Fibroblast of skin of left biceps (primary cell): ENCODE results near the gene PCBP3.

Experiments
- DNase-seq, 2 experiments: peaks; one replicate each; pipeline ENCODE4 v3.0.0-alpha.2; 2013; ENCODE audit warnings: low read depth in 2 of 2

Gene PCBP3

DNA sequence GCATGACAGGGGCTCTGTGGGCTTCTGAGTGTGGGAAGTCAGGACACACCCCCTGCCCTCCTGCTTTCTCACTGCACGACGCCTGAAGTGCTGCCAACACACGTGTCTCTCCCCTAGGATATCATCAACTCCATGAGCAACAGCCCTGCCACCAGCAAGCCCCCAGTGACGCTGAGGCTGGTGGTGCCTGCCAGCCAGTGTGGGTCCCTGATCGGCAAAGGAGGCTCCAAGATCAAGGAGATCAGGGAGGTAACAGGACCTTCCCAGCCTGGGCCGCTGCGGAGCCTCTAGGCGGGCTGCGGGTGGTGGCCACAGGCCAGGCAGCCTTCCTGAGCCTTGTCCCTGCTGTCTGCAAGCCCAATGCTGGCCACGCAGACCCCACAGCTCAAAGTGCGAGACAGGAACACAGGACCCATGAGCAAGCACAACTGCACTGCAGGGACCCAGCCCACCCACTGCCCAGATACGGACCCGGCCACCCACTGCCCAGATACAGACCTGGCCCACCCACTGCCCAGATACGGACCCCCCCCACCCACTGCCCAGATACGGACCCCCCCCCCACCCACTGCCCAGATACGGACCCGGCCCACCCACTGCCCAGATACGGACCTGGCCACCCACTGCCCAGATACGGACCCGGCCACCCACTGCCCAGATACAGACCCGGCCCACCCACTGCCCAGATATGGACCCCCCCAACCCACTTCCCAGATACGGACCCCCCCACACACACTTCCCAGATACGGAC, 265.9 kb downstream of the PCBP3 start:
- no peak for DNase-seq

DNA sequence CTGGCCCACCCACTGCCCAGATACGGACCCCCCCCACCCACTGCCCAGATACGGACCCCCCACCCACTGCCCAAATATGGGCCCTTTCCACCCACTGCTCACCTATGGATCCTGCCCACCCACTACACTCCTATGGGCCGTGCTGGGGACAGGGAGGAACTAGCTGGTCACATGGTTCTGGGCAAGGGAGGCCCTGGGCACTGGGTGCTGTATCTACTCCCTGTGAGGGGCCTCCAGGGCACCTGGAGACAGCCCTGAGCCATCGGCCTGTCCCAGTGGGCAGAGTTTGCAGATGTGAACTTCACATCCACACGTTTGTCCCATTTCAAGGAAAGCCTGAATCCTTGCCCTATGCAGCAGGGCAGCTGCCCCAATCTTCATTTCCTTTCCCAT, 266.6 kb downstream of the PCBP3 start:
- no peak for DNase-seq

DNA sequence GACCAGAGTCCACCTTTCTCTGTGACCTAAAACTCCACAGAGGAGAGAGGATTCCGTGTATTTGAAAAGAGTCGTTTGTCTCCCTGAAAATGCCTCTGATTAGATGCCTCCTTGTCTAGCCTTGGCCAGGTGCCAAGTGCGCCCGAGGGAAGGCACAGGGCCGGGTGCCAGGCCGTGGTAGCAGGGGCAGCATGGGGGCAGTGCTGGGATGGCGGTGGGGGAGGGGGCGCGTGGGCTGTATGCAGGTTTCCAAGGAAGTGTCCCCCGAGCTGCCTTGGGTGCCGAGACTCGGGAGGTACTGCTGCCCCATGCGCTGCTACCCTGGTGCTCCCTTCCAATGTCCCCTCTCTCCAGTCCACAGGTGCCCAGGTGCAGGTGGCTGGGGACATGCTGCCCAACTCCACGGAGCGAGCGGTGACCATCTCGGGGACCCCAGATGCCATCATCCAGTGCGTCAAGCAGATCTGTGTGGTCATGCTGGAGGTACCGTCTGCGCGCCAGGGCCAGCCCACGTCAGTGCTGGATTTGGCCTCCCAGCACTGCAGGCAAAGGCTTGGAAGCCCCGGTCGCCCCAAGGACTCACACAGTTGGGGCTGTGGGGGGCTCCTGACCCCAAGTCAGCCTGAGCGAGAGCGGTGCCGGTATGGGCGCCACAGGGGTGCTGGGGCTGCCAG, 267.2 kb downstream of the PCBP3 start:
- no peak for DNase-seq

DNA sequence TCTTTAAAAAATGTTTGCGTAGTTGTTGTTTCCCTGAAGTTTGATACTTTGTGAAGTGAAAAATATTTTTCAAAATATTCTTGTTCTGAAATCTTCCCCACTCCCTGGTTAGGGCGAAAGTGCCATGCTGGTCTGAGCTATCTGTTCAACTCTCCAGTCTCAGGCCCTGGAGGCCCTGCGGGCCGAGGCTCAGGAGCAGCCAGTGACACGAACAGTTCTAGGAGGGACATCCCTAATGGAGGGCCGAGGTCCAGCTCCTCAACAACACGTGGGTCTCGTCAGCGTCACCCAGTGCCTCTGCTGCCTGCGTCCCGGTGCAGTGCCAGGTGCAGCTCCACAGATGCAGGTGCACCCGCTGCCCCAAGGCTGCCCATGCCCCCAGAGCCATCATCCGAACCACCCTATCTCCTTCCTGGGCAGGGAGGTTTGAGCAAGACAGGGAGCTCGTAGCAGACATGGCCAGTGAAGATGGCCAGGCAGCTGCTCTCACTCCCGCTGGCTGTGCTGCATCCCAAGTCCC, 268.3 kb downstream of the PCBP3 start:
- no peak for DNase-seq

DNA sequence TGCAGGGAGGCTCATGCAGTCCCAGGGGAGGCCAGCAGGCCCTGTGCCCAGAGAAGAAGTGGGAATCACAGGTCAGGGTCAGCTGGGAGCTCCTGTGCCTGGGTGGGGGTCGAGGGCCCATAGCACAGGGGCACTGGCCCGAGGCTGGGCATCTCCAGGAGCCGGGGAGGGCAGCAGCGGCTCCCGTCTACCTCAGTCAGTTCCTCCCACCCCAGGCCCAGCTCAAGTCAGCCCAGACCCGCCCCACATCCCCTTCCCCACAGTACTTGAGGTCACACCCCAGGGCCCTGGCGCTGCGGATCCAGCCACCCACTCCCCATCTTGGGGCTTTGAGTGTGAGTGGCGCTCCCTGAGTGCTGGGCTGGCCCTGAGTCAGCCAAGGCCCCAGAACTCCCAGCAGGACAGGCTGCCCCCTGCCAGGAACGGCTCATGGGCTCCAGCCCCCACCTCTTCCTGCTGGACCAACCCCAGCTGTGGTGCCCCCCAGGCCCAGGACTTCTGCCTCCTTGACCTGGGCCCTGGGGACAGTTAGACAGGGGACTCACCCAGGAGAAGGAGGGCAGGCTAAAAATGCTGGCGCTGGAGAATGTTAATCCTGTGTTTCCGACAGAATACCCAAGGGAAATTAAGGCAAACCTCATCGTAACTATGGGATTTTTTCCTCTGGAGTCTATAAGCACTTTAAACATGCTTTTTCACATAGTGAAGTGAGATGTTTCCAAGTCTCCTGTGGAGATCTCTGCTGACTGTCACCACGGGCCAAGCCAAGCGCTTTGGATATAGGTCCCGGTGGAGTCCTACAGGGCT, 269.3 kb downstream of the PCBP3 start:
- no peak for DNase-seq

DNA sequence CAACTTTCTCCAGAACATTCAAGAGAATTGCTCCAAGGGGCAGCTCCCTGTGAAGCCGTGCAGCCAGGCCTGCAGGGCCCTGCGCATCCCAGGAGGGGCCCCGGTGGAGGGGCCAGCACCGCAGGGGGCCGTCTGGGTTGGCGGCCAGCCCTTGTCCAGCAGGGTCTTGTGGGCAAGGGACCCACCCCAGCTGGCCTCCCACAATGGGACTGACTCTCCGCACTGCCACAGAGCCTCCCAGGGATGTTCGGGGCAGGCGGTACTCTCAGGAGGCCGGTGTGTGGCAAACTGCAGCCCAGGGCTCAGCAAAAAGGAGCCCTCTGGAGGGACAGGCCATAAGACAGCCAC, 269.9 kb downstream of the PCBP3 start:
- no peak for DNase-seq

DNA sequence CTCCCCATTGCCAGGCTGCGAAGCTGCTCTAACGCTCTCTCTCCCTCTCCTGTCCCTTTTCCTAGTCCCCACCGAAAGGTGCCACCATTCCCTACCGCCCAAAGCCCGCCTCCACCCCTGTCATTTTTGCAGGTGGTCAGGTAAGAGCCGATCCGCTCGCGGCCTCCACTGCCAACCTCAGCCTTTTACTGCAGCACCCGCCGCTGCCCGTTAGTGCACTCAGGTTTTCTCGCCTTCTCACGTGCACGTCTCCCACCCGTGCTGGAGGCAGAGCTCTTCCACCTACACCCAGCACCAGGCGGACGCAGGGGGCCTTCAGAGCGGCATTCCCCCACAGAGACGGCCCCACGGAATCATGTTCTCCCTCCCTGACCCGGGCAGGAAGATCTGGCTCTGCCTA, 270.4 kb downstream of the PCBP3 start:
- DNase-seq: no peak

DNA sequence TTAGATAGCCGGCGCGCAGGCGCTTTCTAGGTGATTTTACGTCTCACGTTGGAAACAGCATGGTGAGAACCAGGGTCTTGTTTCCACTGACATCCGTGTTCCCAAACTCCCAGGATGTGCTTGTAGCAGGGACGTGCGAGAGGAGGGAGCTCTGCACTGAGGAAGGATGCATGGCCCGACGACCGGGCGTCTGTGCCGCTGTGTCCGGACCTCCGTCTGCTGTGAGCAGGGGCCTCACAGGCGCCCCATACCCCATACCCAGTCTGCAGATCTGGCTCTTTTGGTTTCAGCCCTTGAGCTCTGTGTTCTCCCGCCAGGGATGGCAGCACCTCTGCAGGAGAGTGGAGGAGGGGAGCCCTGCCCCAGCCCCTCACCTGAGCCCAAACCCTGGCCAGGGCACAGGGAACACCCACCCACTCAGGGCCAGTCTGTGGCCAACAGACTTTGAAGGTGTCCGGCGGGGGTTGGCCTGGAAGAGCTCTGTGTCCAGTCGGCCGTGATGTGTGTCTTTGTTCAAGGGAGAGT, 270.9 kb downstream of the PCBP3 start:
- DNase-seq: no peak

DNA sequence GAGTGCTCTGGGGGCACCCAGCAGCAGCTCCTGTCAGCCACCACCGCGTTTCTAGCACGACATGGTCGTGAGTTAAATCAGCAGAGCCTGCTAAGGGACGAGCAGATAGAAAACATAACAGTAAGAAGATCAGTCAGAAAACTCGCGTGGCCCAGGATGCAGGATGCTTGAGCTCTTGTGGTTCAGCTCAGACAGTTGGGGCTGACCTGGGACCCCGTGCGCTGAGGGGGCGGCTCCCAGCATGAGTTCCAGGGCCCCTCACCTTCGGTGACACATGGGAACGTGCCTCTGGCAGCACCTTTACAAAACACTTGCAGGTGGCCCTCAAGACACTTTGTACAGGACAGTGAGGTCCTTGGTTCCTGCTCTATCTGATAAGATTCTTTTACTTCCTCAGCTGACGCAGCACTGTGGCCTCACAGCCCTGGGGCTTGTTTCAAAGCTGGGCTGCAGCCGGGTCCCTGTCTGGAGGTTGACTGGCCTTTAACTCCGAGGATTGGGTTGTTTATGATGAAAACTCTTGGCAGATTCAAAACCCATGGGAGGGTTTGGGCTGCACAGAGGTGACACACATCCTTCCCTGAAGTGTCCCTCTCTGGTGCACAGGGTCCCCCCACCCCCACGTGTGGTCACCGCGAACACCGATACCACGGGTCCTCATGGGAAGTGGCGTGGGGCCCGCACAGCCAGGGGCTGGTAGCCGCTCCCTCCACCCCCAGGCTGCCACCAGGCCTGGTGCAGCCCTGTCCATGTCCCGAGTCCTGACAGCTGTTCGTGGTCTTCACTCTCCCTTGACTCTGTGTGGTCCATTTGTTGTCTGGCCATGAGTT, 272.7 kb downstream of the PCBP3 start:
- no peak for DNase-seq

DNA sequence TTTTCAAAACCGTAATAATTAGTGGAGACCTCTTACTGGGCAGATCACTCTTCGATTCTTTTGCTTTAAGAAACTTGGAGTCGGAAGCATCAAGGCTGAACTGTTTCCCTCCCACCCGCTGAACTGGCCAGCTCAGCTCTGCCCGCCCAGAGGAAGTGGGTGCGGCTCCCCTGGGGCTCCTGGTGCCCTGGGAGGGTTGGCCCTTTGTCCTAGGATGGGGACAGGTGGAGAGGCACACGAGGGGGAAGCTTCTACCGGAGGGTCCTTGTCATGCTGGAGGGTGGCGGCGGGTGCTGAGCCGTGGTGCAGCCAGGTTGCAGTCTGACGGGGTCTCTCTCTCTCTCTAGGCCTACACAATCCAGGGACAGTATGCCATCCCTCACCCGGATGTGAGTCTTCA, 273.7 kb downstream of the PCBP3 start:
- DNase-seq: no peak

DNA sequence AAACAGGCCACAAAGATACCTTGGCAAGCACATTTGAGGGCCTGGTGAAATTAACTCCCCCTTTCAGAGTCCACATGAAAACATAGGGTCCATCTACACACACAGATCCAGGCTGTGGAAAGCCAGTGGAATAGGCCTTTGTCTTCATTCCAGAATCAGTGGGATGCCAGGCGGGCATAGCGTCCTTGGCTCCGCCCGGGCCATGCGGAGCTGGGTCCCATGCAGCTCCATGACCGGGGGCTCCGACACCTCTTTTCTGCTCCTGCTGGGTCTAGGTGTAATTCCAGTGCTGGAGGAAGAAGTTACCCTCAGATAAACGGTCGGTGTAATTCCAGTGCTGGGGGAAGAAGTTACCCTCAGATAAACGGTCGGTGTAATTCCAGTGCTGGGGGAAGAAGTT, 274.5 kb downstream of the PCBP3 start:
- no peak for DNase-seq

DNA sequence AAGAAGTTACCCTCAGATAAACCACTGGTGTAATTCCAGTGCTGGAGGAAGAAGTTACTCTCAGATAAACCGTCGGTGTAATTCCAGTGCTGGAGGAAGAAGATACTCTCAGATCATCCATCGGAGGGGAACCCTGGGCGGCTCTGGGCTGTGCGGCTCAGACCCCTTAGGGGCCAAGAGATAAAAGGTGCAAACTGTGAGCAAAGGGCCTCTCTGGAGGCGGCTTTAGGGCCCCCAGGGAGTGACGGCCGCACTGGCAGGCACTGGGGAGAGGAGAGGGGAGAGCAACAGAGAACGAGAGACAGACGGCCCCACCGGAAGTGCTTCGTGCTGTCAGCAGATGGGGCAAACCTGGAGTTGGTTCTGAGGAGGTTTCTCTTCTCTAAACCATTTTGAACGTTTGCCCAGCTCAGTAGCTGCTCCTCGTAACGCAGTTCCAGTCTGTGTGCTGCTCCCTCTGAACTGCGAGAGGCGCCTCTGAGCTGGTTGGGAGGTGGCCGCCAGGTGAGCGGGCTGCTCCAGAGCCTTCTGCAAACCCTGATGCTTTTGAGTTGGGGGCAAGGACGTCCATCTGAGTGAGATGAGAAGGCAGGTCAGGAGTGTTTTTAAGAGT, 275.4 kb downstream of the PCBP3 start:
- DNase-seq: no peak

DNA sequence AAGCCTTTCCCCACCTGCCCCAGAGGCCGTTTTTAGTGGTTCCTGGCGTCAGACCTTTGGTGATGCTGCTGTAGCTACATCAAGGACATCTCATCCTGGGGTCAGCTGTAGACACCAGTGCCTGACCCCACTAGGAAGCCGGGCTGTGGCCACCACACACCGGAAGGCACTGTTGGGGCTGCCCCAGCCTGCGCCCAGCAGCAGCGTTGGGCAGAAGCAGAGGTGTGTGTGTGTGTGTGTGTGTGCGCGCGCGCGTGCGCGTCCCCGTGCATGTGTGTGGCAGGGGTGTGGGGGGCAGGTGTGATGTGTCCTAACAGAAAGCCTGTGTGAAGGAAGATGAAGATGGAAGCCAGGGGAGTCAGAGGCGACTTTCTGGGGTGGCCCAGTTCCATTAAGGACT, 276.1 kb downstream of the PCBP3 start:
- DNase-seq: no peak

DNA sequence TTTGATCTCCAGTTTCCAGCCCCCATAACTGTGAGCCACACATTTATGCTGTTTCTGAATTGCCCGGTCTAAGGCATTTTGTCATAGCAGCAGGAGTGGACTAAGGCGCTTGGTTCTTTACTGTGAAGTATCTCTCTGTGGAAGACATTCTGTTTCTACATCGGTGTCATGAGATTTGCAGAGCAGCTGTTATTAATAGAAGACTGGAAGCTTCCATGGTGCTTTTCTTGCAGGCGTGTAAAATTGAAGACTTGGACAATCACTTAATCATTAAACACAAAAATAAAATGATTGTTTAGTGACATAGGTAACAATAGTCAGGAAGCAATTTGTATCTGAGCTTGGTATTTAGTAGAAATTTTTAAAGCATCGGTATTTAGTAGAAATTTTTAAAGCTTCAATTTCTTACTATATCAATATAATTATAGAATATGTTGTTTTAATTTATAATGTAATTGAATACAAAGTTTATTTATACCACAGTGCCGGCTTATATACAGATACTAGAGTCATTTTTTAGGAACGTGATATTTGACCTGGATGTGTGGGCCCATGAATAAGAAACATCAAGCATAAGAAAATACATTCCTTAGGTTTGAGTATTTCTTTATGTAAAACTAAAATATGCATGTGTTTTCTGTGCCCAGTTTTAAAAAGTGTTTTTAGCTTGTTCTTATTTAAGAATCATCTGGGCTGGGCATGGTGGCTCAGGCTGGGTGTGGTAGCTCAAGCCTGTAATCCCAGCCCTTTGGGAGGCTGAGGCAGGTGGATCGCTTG, 277.5 kb downstream of the PCBP3 start:
- no peak for DNase-seq

DNA sequence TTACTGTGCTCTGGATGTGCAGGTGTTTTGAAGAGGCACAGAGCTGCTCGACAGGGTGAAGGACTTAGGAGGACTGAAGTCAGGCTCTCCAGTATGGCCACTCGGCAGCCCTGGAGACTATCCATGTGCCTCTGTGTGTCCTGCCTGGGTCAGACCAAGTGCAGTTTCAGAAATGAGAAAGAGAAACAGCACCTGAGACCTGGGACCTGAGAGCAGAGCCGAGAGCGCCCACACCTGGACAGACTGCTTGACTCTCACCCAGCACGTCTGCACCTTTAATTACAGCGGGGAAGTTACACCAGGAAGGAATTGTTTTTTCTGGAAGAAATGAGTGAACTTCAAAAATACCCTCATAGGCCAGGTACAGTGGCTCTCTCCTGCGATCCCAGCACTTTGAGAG, 278.4 kb downstream of the PCBP3 start:
- DNase-seq: no peak

DNA sequence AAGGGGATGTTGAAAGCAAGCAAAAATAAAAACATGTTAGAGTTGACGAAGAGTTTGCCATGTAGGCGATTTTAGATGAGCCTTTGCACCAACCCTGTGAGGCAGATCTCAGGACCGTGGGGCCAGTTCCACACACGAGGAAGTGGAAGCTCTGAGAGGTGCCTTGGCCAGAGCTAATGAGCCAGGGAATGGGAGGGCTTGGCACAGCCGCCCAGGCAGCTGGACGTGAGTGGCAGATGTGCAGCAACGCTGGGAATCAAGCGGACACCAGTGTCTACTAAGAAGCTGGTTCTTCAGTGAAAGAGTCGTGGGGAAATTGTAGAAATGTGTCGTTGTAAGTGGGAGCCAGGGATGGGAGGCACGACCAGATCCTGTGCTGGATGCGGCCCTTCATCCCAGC, 279.1 kb downstream of the PCBP3 start:
- no peak for DNase-seq

DNA sequence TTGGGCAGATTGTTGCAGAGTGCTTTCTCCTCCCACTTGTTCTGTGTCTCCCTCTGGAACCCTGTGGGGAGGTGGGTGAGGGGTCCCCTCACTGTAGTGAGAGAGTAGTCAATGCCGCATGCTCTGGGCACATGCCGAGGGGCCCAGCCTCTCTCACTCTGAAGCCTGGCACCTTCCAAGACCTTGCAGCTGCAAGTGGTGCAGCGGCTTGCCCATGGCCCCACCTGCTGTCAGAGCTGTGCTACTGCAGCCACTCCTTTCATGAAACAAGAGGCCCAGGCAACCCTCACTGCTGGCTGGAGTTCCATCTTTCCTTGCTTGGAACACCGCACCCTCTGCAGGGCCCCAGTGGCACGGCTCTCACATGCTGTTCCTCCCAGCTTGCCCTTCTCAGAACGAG, 279.6 kb downstream of the PCBP3 start:
- DNase-seq: peak; percentile 11 to 14

DNA sequence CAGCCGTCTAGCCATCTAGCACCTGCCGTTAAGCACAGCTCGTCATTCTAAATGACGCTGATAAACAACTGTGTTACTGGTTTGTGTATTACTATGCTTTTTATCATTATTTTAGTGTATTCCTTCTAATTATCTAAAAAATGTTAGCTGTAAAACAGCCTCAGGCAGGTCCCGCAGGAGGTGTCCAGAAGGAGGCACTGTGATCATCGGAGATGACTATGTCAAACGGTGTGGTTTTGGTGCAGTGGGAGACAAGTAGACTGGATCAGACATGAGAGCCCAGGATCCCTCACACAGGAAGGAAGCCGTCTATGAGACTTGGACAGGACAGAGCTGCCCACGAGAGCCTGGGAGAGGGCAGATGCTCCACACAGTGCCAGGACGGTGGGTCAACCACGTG, 282.8 kb downstream of the PCBP3 start:
- DNase-seq: no peak

DNA sequence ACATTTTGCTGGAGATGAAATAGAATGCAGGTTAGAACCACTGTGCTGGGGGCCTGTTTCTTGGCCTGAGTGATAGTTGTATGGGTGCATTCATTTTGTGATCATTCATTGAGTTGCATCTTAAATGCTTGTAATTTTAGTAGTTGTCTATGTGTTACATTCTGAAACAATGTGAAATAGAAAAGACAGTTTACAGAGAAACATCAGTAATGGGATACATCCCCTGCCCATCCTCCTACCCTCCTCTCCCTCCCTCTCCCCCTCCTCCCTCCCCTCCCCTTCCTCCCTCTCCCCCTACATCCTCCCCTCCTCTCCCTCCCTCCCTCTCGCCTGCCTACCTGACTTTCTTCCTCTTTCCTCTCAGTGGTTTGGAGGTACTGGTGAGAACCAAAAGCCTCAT, 283.5 kb downstream of the PCBP3 start:
- no peak for DNase-seq
